ENCODE measurements around the gene MLLT6.
A peak's percentile ranks its signal among the peaks of the same experiment; 100 is the strongest.

Gene MLLT6

GRCh38 chr17:38746004-38746848, 41.2 kb downstream of the MLLT6 start:
- no peak for DNase-seq

- no peak for DNase-seq
Observed at GRCh38 chr17:38746849-38747462, 41.9 kb downstream of the MLLT6 start.

GRCh38 chr17:38747463-38748148, 42.5 kb downstream of the MLLT6 start:
- no peak for DNase-seq

- DNase-seq, result peak; percentile 39
Observed at GRCh38 chr17:38748149-38748891, 43.2 kb downstream of the MLLT6 start, which contains the start of gene PCGF2. Gene PCGF2 (minus strand): TSS chr17:38748336. CDS start chr17:38740402, 7,934 bp downstream.

GRCh38 chr17:38748892-38749222, 43.8 kb downstream of the MLLT6 start:
- DNase-seq, result no peak

- peak; percentile 64 for DNase-seq
Observed at GRCh38 chr17:38749223-38750043, 44.4 kb downstream of the MLLT6 start.

- DNase-seq, result no peak
Observed at GRCh38 chr17:38750044-38750311, 44.9 kb downstream of the MLLT6 start.

- DNase-seq, result no peak
Observed at GRCh38 chr17:38750312-38751121, 45.4 kb downstream of the MLLT6 start.

- DNase-seq, result no peak
Observed at GRCh38 chr17:38751144-38751807, 46.2 kb downstream of the MLLT6 start.

GRCh38 chr17:38751808-38752307, 46.8 kb downstream of the MLLT6 start:
- peak; percentile 52 for DNase-seq

- peak; percentile 98 for DNase-seq
Observed at GRCh38 chr17:38752308-38753070, 47.4 kb downstream of the MLLT6 start, which contains the start of gene PSMB3. Gene PSMB3 (plus strand): TSS chr17:38752741. CDS start chr17:38752827, 86 bp downstream.

- DNase-seq, result no peak
Observed at GRCh38 chr17:38753071-38753506, 48.0 kb downstream of the MLLT6 start.

GRCh38 chr17:38761612-38762011, 56.5 kb downstream of the MLLT6 start:
- DNase-seq, result no peak

GRCh38 chr17:38762231-38762630, 57.2 kb downstream of the MLLT6 start:
- DNase-seq, result no peak

GRCh38 chr17:38766341-38766740, 61.3 kb downstream of the MLLT6 start:
- no peak for DNase-seq

GRCh38 chr17:38768417-38768816, 63.3 kb downstream of the MLLT6 start:
- no peak for DNase-seq

GRCh38 chr17:38773258-38773657, 68.2 kb downstream of the MLLT6 start:
- DNase-seq, result no peak

GRCh38 chr17:38777641-38778250, 72.7 kb downstream of the MLLT6 start:
- DNase-seq, result no peak

All from SHP77 treated with DMSO at 0.1 percent for 48 hours (cell line).